ENCODE data around the gene SPINT3. TPM values are rescaled to one million over a fixed set of nuclear protein-coding genes. Genes with fewer than 3 reads are reported as not detected.
A peak's percentile ranks its signal among the peaks of the same experiment; 100 is the strongest.

SPINT3 gene
- total RNA-seq, 2 donors from 2014 or later, result not detected

- no peak for ATAC-seq
- Mint-ChIP-seq H3K27me3 (peaks cover 30 to 32% of the 10 kb centered on the region in 2 donors), H3K4me1 (ENCODE audit: low read depth in 2 of 2) (no peaks in the 10 kb centered on the region), H3K9me3 (no peaks in the 10 kb centered on the region), H3K36me3 (no peaks in the 10 kb centered on the region), H3K4me3 (no peak overlapping the region), H3K27ac (no peak overlapping the region)
- no peak for DNase-seq (ENCODE audit: low spot score)
These were observed 2.9 kb upstream of the SPINT3 start for GRCh38 chr20:45518282-45518681.

GRCh38 chr20:45510242-45510862, 5.1 kb downstream of the SPINT3 start:
- H3K9me3 Mint-ChIP-seq, result no peaks in the 10 kb centered on the region
- ATAC-seq, result no peak
- H3K36me3 Mint-ChIP-seq, result no peaks in the 10 kb centered on the region
- H3K4me1 Mint-ChIP-seq (ENCODE audit: low read depth in 2 of 2), result no peaks in the 10 kb centered on the region
- H3K27ac Mint-ChIP-seq, result no peak overlapping the region
- peaks cover 26 to 54% of the 10 kb centered on the region in 2 donors for H3K27me3 Mint-ChIP-seq
- no peak overlapping the region for H3K4me3 Mint-ChIP-seq
- no peak for DNase-seq (ENCODE audit: low spot score)

- Mint-ChIP-seq H3K4me1 (ENCODE audit: low read depth in 2 of 2) (no peaks in the 10 kb centered on the region), H3K27me3 (peaks cover 22 to 47% of the 10 kb centered on the region in 2 donors), H3K27ac (no peak overlapping the region), H3K4me3 (no peak overlapping the region), H3K36me3 (no peaks in the 10 kb centered on the region), H3K9me3 (no peaks in the 10 kb centered on the region)
- DNase-seq (ENCODE audit: low spot score) (no peak), ATAC-seq (no peak)
These were observed 6.3 kb downstream of the SPINT3 start for GRCh38 chr20:45509091-45509490.

GRCh38 chr20:45508068-45508886, 7.1 kb downstream of the SPINT3 start:
- Mint-ChIP-seq H3K4me1 (ENCODE audit: low read depth in 2 of 2) (no peaks in the 10 kb centered on the region), H3K9me3 (no peaks in the 10 kb centered on the region), H3K27ac (peak overlapping the region in 1 of 2 donors; percentile 48), H3K4me3 (no peak overlapping the region), H3K27me3 (peaks cover 22 to 52% of the 10 kb centered on the region in 2 donors), H3K36me3 (no peaks in the 10 kb centered on the region)
- DNase-seq (ENCODE audit: low spot score) (no peak), ATAC-seq (no peak)

- DNase-seq (ENCODE audit: low spot score), result no peak
- H3K27me3 Mint-ChIP-seq, result peaks cover 22 to 46% of the 10 kb centered on the region in 2 donors
- H3K4me1 Mint-ChIP-seq (ENCODE audit: low read depth in 2 of 2), result no peaks in the 10 kb centered on the region
- H3K4me3 Mint-ChIP-seq, result no peak overlapping the region
- H3K27ac Mint-ChIP-seq, result no peak overlapping the region
- no peak for ATAC-seq
- no peaks in the 10 kb centered on the region for H3K36me3 Mint-ChIP-seq
- H3K9me3 Mint-ChIP-seq, result no peaks in the 10 kb centered on the region
These were observed 8.2 kb downstream of the SPINT3 start for GRCh38 chr20:45507011-45507820.

GRCh38 chr20:45506398-45506797, 9.0 kb downstream of the SPINT3 start:
- no peak overlapping the region for H3K4me3 Mint-ChIP-seq
- no peak for ATAC-seq
- H3K27ac Mint-ChIP-seq, result no peak overlapping the region

GRCh38 chr20:45503403-45503802, 12.0 kb downstream of the SPINT3 start:
- Mint-ChIP-seq H3K27ac (no peak overlapping the region), H3K9me3 (no peaks in the 10 kb centered on the region), H3K36me3 (no peaks in the 10 kb centered on the region), H3K27me3 (peaks cover 22 to 54% of the 10 kb centered on the region in 2 donors), H3K4me1 (ENCODE audit: low read depth in 2 of 2) (no peaks in the 10 kb centered on the region), H3K4me3 (no peak overlapping the region)
- DNase-seq (ENCODE audit: low spot score) (no peak), ATAC-seq (no peak)

More at GRCh38 chr20:45506398-45506797, 9.0 kb downstream of the SPINT3 start:
- peaks cover 24 to 45% of the 10 kb centered on the region in 2 donors for H3K27me3 Mint-ChIP-seq
- DNase-seq (ENCODE audit: low spot score), result no peak
- H3K4me1 Mint-ChIP-seq (ENCODE audit: low read depth in 2 of 2), result no peaks in the 10 kb centered on the region
- no peaks in the 10 kb centered on the region for H3K36me3 Mint-ChIP-seq
- H3K9me3 Mint-ChIP-seq, result no peaks in the 10 kb centered on the region

- peaks cover 17 to 47% of the 10 kb centered on the region in 2 donors for H3K27me3 Mint-ChIP-seq
- no peaks in the 10 kb centered on the region for H3K36me3 Mint-ChIP-seq
- no peak overlapping the region for H3K27ac Mint-ChIP-seq
- no peak for DNase-seq (ENCODE audit: low spot score)
- H3K4me1 Mint-ChIP-seq (ENCODE audit: low read depth in 2 of 2), result no peaks in the 10 kb centered on the region
- no peak overlapping the region for H3K4me3 Mint-ChIP-seq
- no peaks in the 10 kb centered on the region for H3K9me3 Mint-ChIP-seq
- ATAC-seq, result no peak
These were observed 12.9 kb downstream of the SPINT3 start for GRCh38 chr20:45502561-45502960.

GRCh38 chr20:45501600-45501999, 13.8 kb downstream of the SPINT3 start:
- Mint-ChIP-seq H3K36me3 (no peaks in the 10 kb centered on the region), H3K4me3 (no peak overlapping the region), H3K27me3 (peaks cover 17 to 44% of the 10 kb centered on the region in 2 donors), H3K27ac (no peak overlapping the region), H3K9me3 (no peaks in the 10 kb centered on the region), H3K4me1 (ENCODE audit: low read depth in 2 of 2) (no peaks in the 10 kb centered on the region)
- no peak for DNase-seq (ENCODE audit: low spot score)
- no peak for ATAC-seq

- H3K27ac Mint-ChIP-seq, result no peak overlapping the region
- H3K4me3 Mint-ChIP-seq, result no peak overlapping the region
- peaks cover 22 to 48% of the 10 kb centered on the region in 2 donors for H3K27me3 Mint-ChIP-seq
- DNase-seq (ENCODE audit: low spot score) (no peak), ATAC-seq (peak in 1 of 2 donors; percentile 45)
- no peaks in the 10 kb centered on the region for H3K36me3 Mint-ChIP-seq
- H3K9me3 Mint-ChIP-seq, result no peaks in the 10 kb centered on the region
- H3K4me1 Mint-ChIP-seq (ENCODE audit: low read depth in 2 of 2), result no peaks in the 10 kb centered on the region
These were observed 15.4 kb downstream of the SPINT3 start for GRCh38 chr20:45500022-45500421.

GRCh38 chr20:45497971-45498494, 17.4 kb downstream of the SPINT3 start:
- H3K4me1 Mint-ChIP-seq (ENCODE audit: low read depth in 2 of 2), result no peaks in the 10 kb centered on the region
- H3K27me3 Mint-ChIP-seq, result peaks cover 22 to 41% of the 10 kb centered on the region in 2 donors
- H3K27ac Mint-ChIP-seq, result no peak overlapping the region
- no peaks in the 10 kb centered on the region for H3K36me3 Mint-ChIP-seq
- H3K9me3 Mint-ChIP-seq, result no peaks in the 10 kb centered on the region
- DNase-seq (ENCODE audit: low spot score), result no peak
- H3K4me3 Mint-ChIP-seq, result no peak overlapping the region
- ATAC-seq, result no peak

- Mint-ChIP-seq H3K27ac (no peak overlapping the region), H3K4me3 (no peak overlapping the region), H3K9me3 (no peaks in the 10 kb centered on the region), H3K4me1 (ENCODE audit: low read depth in 2 of 2) (no peaks in the 10 kb centered on the region), H3K36me3 (no peaks in the 10 kb centered on the region), H3K27me3 (peaks cover 23 to 42% of the 10 kb centered on the region in 2 donors)
- ATAC-seq (no peak), DNase-seq (ENCODE audit: low spot score) (no peak)
These were observed 19.3 kb downstream of the SPINT3 start for GRCh38 chr20:45496166-45496565.

- no peak overlapping the region for H3K4me3 Mint-ChIP-seq
- no peak overlapping the region for H3K27ac Mint-ChIP-seq
- H3K36me3 Mint-ChIP-seq, result no peaks in the 10 kb centered on the region
- no peaks in the 10 kb centered on the region for H3K9me3 Mint-ChIP-seq
- ATAC-seq (no peak), DNase-seq (ENCODE audit: low spot score) (no peak)
- H3K27me3 Mint-ChIP-seq, result peaks cover 25 to 35% of the 10 kb centered on the region in 2 donors
- H3K4me1 Mint-ChIP-seq (ENCODE audit: low read depth in 2 of 2), result no peaks in the 10 kb centered on the region
These were observed 19.9 kb downstream of the SPINT3 start for GRCh38 chr20:45495501-45495941.
